Erythroblast (primary cell): ENCODE measurements around the gene MEX3B.

ENCODE experiments used
- GATA1 ChIP-seq: IDR thresholded peaks from 2 replicates; pipeline ENCODE4 v1.6.1; 2011; ENCODE audit warnings: low read depth, mild to moderate bottlenecking, control low read depth, low read length, moderate library complexity
- POLR2A ChIP-seq: IDR thresholded peaks from 2 replicates; pipeline ENCODE4 v1.6.1; 2011; ENCODE audit warnings: mild to moderate bottlenecking, low read length

DNA sequence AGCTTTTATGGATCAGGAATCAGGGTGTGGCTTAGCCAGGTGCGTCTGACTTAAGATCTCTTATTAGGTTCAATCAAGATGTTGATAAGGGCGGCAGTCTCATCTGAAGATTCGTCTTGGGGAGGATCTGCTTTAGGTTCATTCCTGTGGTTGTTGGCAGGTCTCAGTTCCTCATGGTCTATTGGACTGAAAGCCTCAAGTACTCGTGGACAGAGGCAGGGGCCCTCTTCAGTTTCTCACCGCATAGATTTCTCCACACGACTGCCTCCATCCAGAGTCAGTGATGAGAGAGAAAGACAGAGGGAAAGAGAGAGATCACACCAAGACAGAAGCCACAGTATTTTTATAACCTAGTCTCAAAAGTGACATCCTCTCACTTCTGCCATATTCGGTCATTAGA, 9.4 kb downstream of the MEX3B start:
- no peak for TF ChIP-seq POLR2A
- no peak for TF ChIP-seq GATA1
